Ishikawa (cell line): ENCODE results near the gene ACSL6.

Experiments
- CEBPB ChIP-seq: IDR thresholded peaks from 2 replicates; pipeline ENCODE4 v1.6.1; 2012
- CREB1 ChIP-seq: IDR thresholded peaks from 2 replicates; pipeline ENCODE4 v1.6.1; 2012; ENCODE audit warnings: low read depth
- EGR1 ChIP-seq: IDR thresholded peaks from 2 replicates; pipeline ENCODE4 v1.6.1; 2012
- EP300 ChIP-seq: IDR thresholded peaks from 2 replicates; pipeline ENCODE4 v1.6.1; 2012; ENCODE audit warnings: borderline replicate concordance
- FOXM1 ChIP-seq: IDR thresholded peaks from 2 replicates; pipeline ENCODE4 v1.6.1; 2012; ENCODE audit warnings: low read depth, borderline replicate concordance
- MAX ChIP-seq: IDR thresholded peaks from 2 replicates; pipeline ENCODE4 v1.6.1; 2012
- NFIC ChIP-seq: IDR thresholded peaks from 2 replicates; pipeline ENCODE4 v1.6.1; 2012
- RAD21 ChIP-seq: IDR thresholded peaks from 2 replicates; pipeline ENCODE4 v1.6.1; 2012; ENCODE audit warnings: low read depth
- REST ChIP-seq: IDR thresholded peaks from 2 replicates; pipeline ENCODE4 v1.6.1; 2012; ENCODE audit warnings: low read depth, mild to moderate bottlenecking
- TAF1 ChIP-seq: IDR thresholded peaks from 2 replicates; pipeline ENCODE4 v1.6.1; 2012; ENCODE audit warnings: low read depth, mild to moderate bottlenecking
- TCF12 ChIP-seq: IDR thresholded peaks from 2 replicates; pipeline ENCODE4 v1.6.1; 2012; ENCODE audit warnings: low read depth
- TEAD4 ChIP-seq: IDR thresholded peaks from 2 replicates; pipeline ENCODE4 v1.6.1; 2012
- USF1 ChIP-seq: IDR thresholded peaks from 2 replicates; pipeline ENCODE4 v1.6.1; 2012
- YY1 ChIP-seq: IDR thresholded peaks from 2 replicates; pipeline ENCODE4 v1.6.1; 2012; ENCODE audit warnings: low read depth
- ZBTB7A ChIP-seq: IDR thresholded peaks from 2 replicates; pipeline ENCODE4 v1.6.1; 2012; ENCODE audit warnings: low read depth

The ACSL6 gene

GRCh38 chr5:131988601-131989000 is 22.9 kb downstream of the ACSL6 start:
- TF ChIP-seq TEAD4 = no peak
- TF ChIP-seq YY1 = no peak
- no peak for TF ChIP-seq ZBTB7A
- TF ChIP-seq TCF12 = no peak
- no peak for TF ChIP-seq TAF1
- TF ChIP-seq CREB1 = no peak
- TF ChIP-seq CEBPB = no peak
- TF ChIP-seq NFIC = no peak
- no peak for TF ChIP-seq RAD21
- TF ChIP-seq MAX = no peak
- no peak for TF ChIP-seq FOXM1
- no peak for TF ChIP-seq REST

GRCh38 chr5:131987251-131987650 is 24.2 kb downstream of the ACSL6 start:
- TF ChIP-seq NFIC = no peak
- TF ChIP-seq EGR1 = no peak
- TF ChIP-seq RAD21 = no peak
- no peak for TF ChIP-seq REST
- TF ChIP-seq MAX = no peak
- no peak for TF ChIP-seq EP300
- TF ChIP-seq TEAD4 = no peak
- TF ChIP-seq CEBPB = no peak
- TF ChIP-seq TCF12 = no peak
- TF ChIP-seq USF1 = no peak
- no peak for TF ChIP-seq ZBTB7A
- no peak for TF ChIP-seq CREB1
- no peak for TF ChIP-seq YY1
- TF ChIP-seq TAF1 = no peak
- no peak for TF ChIP-seq FOXM1

- TF ChIP-seq FOXM1 = no peak
- no peak for TF ChIP-seq USF1
- TF ChIP-seq ZBTB7A = no peak
- no peak for TF ChIP-seq MAX
- TF ChIP-seq TEAD4 = no peak
- TF ChIP-seq YY1 = no peak
- TF ChIP-seq REST = no peak
- TF ChIP-seq RAD21 = no peak
- TF ChIP-seq TCF12 = no peak
- TF ChIP-seq TAF1 = no peak
- TF ChIP-seq EP300 = no peak
Measured at GRCh38 chr5:131986161-131986912, 25.1 kb downstream of the ACSL6 start.

- TF ChIP-seq EGR1 (no peak), TEAD4 (no peak), FOXM1 (no peak), MAX (no peak), CREB1 (no peak), EP300 (no peak), YY1 (no peak), USF1 (no peak)
Measured at GRCh38 chr5:131984956-131985665, 26.3 kb downstream of the ACSL6 start.
